ENCODE measurements around the gene SLC44A4. TPM values are rescaled to one million over a fixed set of nuclear protein-coding genes. Genes with fewer than 3 reads are reported as not detected.

The SLC44A4 gene
- total RNA-seq, 1 experiment from 2014 or later, result 3.8 TPM

- Histone ChIP-seq H2AFZ (ENCODE audit: low read length) (no peak overlapping the region), H3K9me3 (ENCODE audit: control insufficient read depth, low read depth, low read length) (no peaks in the 10 kb centered on the region), H4K5ac (ENCODE audit: insufficient read length, low read depth, low read length) (no peak overlapping the region), H3K14ac (ENCODE audit: insufficient read depth, low read length) (no peak overlapping the region), H2BK12ac (ENCODE audit: insufficient read length, low read depth, low read length) (no peak overlapping the region), H4K91ac (ENCODE audit: insufficient read length, low read depth, low read length) (no peak overlapping the region), H4K20me1 (ENCODE audit: control insufficient read depth, insufficient read depth, insufficient read length) (no peaks in the 10 kb centered on the region), H3K56ac (ENCODE audit: insufficient read length, low read depth, low read length) (no peak overlapping the region), H3K4me2 (ENCODE audit: insufficient read depth, insufficient read length, low read length) (no peak overlapping the region), H2BK5ac (ENCODE audit: insufficient read length, low read length) (no peak overlapping the region), H2BK15ac (ENCODE audit: low read depth, low read length) (no peak overlapping the region), H3K27ac (ENCODE audit: insufficient read length, low read depth, low read length) (no peak overlapping the region), H2AK5ac (ENCODE audit: insufficient read length, low read length) (peak overlapping the region; percentile 71), H3K9ac (ENCODE audit: extremely low read depth, insufficient read length, low read length) (no peak overlapping the region), H3K4me1 (ENCODE audit: insufficient read depth, low read length) (no peaks in the 10 kb centered on the region), H2BK120ac (ENCODE audit: low read depth, low read length, poor library complexity, severe bottlenecking) (no peak overlapping the region), H3K23ac (ENCODE audit: insufficient read length, low read depth, low read length) (no peak overlapping the region), H2BK20ac (ENCODE audit: low read depth, low read length, poor library complexity, severe bottlenecking) (no peak overlapping the region), H3T11ph (ENCODE audit: low read length) (no peak overlapping the region), H3K4ac (ENCODE audit: low read depth, low read length) (no peak overlapping the region), H4K8ac (replicated peaks; ENCODE audit: insufficient read length, low read depth, low read length) (no peak overlapping the region), H3K79me1 (ENCODE audit: insufficient read depth, low read depth, low read length, poor library complexity, severe bottlenecking) (no peaks in the 10 kb centered on the region), H3K79me2 (ENCODE audit: insufficient read depth, low read length) (no peaks in the 10 kb centered on the region), H3K18ac (ENCODE audit: insufficient read length, low read depth, low read length) (no peak overlapping the region), H3K27me3 (ENCODE audit: insufficient read depth, low read length) (no peaks in the 10 kb centered on the region), H3K23me2 (ENCODE audit: insufficient read length, low read depth, low read length, poor library complexity, severe bottlenecking) (no peaks in the 10 kb centered on the region)
- WGBS (ENCODE audit: extremely low coverage, insufficient read length, low lambda C conversion rate), result no CpG with 5 or more reads among the region's 6 CpGs
- H3K4me1 Mint-ChIP-seq, result peaks cover 0 to 3% of the 10 kb centered on the region in 2 experiments; a peak in 1 of 4 replicates
- no peaks in the 10 kb centered on the region for H3K9me3 Mint-ChIP-seq
- no peak for DNase-seq
- peaks cover 1% of the 10 kb centered on the region for H3K27me3 Mint-ChIP-seq (ENCODE audit: low read depth)
- no peak overlapping the region for H3K27ac Mint-ChIP-seq
- no peak overlapping the region for H3K4me3 Mint-ChIP-seq
- H3K36me3 Mint-ChIP-seq (ENCODE audit: insufficient read depth in 1 of 3, low read depth in 3 of 3), result no peaks in the 10 kb centered on the region
- TF ChIP-seq CTCF (conservative IDR thresholded peaks at IDR 0.05), result no peak
Measured at GRCh38 chr6:31915756-31916155, 37.0 kb upstream of the SLC44A4 start.
